Suprapubic skin (tissue), 4 donors: ENCODE results near the gene ZNF549.

ENCODE experiments used
- POLR2A ChIP-seq, 2 donors: fragments of 450-650 bp; IDR thresholded peaks; one replicate each; pipeline ENCODE4 v1.6.1; 2017; ENCODE audit warnings: antibody characterized with exemption in 2 of 2, mild to moderate bottlenecking in 2 of 2, moderate library complexity in 2 of 2
- POLR2AphosphoS5 ChIP-seq, 3 donors: sonication (generic); formaldehyde crosslinking; IDR thresholded peaks; one replicate each; pipeline ENCODE4 v1.6.1; 2017; ENCODE audit warnings: antibody characterized with exemption in 3 of 3
- TF ChIP-seq, protein P1 (sequence below), 2 donors: fragments of 200-600 bp in 1 of 2; fragments of 450-650 bp in 1 of 2; sonication (generic) in 1 of 2; IDR thresholded peaks; one replicate each; pipeline ENCODE4 v1.5.1; 2016 to 2019; ENCODE audit warnings: antibody characterized with exemption in 2 of 2, mild to moderate bottlenecking in 1 of 2, moderate library complexity in 1 of 2

DNA sequence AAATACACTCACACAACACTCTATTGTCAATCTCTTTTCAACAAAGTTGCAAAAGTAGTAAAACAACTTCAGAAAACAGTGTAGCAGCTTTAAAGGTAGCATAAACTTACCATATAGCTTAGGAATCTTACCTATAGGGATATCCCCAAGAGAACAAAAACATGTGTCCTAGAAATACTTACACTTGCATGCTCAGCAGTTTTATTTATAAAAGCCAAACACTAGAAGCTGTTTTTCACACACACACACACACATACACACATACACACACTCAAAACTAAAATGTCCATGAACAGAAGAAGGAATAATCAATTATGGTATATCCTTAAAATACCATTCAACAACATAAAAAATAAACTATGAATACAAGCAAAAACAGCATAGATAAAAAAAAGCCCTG, 15.7 kb upstream of the ZNF549 start:
- TF ChIP-seq, protein P1, sequence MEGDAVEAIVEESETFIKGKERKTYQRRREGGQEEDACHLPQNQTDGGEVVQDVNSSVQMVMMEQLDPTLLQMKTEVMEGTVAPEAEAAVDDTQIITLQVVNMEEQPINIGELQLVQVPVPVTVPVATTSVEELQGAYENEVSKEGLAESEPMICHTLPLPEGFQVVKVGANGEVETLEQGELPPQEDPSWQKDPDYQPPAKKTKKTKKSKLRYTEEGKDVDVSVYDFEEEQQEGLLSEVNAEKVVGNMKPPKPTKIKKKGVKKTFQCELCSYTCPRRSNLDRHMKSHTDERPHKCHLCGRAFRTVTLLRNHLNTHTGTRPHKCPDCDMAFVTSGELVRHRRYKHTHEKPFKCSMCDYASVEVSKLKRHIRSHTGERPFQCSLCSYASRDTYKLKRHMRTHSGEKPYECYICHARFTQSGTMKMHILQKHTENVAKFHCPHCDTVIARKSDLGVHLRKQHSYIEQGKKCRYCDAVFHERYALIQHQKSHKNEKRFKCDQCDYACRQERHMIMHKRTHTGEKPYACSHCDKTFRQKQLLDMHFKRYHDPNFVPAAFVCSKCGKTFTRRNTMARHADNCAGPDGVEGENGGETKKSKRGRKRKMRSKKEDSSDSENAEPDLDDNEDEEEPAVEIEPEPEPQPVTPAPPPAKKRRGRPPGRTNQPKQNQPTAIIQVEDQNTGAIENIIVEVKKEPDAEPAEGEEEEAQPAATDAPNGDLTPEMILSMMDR (IDR thresholded peaks at IDR 0.05) = no peak
- no peak for TF ChIP-seq POLR2AphosphoS5 (IDR thresholded peaks at IDR 0.05)
- no peak for TF ChIP-seq POLR2A (IDR thresholded peaks at IDR 0.05)
